GOT3 (cell line): ENCODE results near the gene UGGT2.
"Not testable (repeated sequence)": the region's sequence is repeated elsewhere in the genome, so short reads cannot be mapped to it uniquely, and the experiment has no call there.

ENCODE experiments used
- DNase-seq: peaks from one replicate; lab custom pipeline; 2025; ENCODE audit warnings: mixed read lengths; lab: John Stamatoyannopoulos, UW

The UGGT2 gene

GRCh38 chr13:95800436-95800835 is 252.8 kb downstream of the UGGT2 start:
- no peak for DNase-seq

- DNase-seq = no peak
These were observed 256.2 kb downstream of the UGGT2 start for GRCh38 chr13:95797016-95797415.

GRCh38 chr13:95793781-95794180 is 259.4 kb downstream of the UGGT2 start:
- DNase-seq = no peak

- no peak for DNase-seq
These were observed 260.1 kb downstream of the UGGT2 start for GRCh38 chr13:95793018-95793555.

GRCh38 chr13:95791084-95791722 is 262.0 kb downstream of the UGGT2 start:
- DNase-seq = no peak

GRCh38 chr13:95789315-95789714 is 263.9 kb downstream of the UGGT2 start:
- not testable (repeated sequence) for DNase-seq

- no peak for DNase-seq
These were observed 265.1 kb downstream of the UGGT2 start for GRCh38 chr13:95788100-95788463.

- DNase-seq = no peak
These were observed 265.7 kb downstream of the UGGT2 start for GRCh38 chr13:95787356-95788099.

GRCh38 chr13:95784900-95785290 is 268.3 kb downstream of the UGGT2 start:
- no peak for DNase-seq

- no peak for DNase-seq
These were observed 268.9 kb downstream of the UGGT2 start for GRCh38 chr13:95784161-95784899.

- no peak for DNase-seq
These were observed 269.5 kb downstream of the UGGT2 start for GRCh38 chr13:95783747-95784146.

GRCh38 chr13:95781940-95782339 is 271.3 kb downstream of the UGGT2 start:
- not testable (repeated sequence) for DNase-seq

GRCh38 chr13:95781016-95781415 is 272.2 kb downstream of the UGGT2 start:
- no peak for DNase-seq

- DNase-seq = no peak
These were observed 273.7 kb downstream of the UGGT2 start for GRCh38 chr13:95779522-95779921.

- DNase-seq = no peak
These were observed 281.3 kb downstream of the UGGT2 start for GRCh38 chr13:95771905-95772304.

GRCh38 chr13:95763601-95764000 is 289.6 kb downstream of the UGGT2 start:
- DNase-seq = no peak

- not testable (repeated sequence) for DNase-seq
These were observed 290.6 kb downstream of the UGGT2 start for GRCh38 chr13:95762626-95763025.

GRCh38 chr13:95756072-95756471 is 297.1 kb downstream of the UGGT2 start:
- no peak for DNase-seq

- no peak for DNase-seq
These were observed 299.1 kb downstream of the UGGT2 start for GRCh38 chr13:95754069-95754468.

- no peak for DNase-seq
These were observed 300.5 kb downstream of the UGGT2 start for GRCh38 chr13:95752677-95753076.
